SH-SY5Y (cell line): ENCODE results near the gene VGF.

Experiments used
- GATA2 ChIP-seq: IDR thresholded peaks from 2 replicates; pipeline ENCODE4 v1.6.1; 2011; ENCODE audit warnings: mild to moderate bottlenecking, low read depth, low read length
- GATA3 ChIP-seq: IDR thresholded peaks from 2 replicates; pipeline ENCODE4 v1.6.1; 2011; ENCODE audit warnings: low read depth, mild to moderate bottlenecking, low read length, moderate library complexity

DNA sequence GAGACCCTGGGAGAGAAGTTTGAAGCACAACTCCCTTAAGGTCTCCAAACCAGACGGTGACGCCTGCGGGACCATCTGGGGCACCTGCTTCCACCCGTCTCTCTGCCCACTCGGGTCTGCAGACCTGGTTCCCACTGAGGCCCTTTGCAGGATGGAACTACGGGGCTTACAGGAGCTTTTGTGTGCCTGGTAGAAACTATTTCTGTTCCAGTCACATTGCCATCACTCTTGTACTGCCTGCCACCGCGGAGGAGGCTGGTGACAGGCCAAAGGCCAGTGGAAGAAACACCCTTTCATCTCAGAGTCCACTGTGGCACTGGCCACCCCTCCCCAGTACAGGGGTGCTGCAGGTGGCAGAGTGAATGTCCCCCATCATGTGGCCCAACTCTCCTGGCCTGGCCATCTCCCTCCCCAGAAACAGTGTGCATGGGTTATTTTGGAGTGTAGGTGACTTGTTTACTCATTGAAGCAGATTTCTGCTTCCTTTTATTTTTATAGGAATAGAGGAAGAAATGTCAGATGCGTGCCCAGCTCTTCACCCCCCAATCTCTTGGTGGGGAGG is 27.6 kb downstream of the VGF start:
- TF ChIP-seq GATA2 (no peak), GATA3 (no peak)
